Measurements from ENCODE around the gene TADA3. TPM values are rescaled to one million over a fixed set of nuclear protein-coding genes. Genes with fewer than 3 reads are reported as not detected.

TADA3 gene
- total and polyA plus RNA-seq, 2 experiments from 2014 or later = 29.1 to 61.7 TPM

DNA sequence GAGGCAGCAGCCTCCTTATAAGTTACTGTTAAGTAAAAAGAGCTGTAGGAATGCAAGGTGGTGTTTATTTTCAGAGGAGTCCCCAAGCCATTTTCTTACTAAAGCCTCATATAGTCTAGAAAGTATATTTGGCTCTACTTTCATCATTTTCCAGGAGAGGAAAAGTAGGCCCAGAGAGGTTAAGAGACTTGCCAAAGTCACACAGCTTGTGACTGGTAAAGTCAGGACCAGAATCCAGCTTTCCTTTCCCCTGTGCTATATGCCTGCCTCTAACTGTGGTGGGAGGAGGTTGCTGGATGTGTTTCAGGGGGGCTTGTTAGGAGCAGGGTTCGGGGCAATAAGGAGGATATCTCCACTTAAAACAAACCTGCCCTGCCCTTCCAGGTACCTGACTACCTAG is 49.7 kb downstream of the TADA3 start (continued):
- TF ChIP-seq, protein P1, sequence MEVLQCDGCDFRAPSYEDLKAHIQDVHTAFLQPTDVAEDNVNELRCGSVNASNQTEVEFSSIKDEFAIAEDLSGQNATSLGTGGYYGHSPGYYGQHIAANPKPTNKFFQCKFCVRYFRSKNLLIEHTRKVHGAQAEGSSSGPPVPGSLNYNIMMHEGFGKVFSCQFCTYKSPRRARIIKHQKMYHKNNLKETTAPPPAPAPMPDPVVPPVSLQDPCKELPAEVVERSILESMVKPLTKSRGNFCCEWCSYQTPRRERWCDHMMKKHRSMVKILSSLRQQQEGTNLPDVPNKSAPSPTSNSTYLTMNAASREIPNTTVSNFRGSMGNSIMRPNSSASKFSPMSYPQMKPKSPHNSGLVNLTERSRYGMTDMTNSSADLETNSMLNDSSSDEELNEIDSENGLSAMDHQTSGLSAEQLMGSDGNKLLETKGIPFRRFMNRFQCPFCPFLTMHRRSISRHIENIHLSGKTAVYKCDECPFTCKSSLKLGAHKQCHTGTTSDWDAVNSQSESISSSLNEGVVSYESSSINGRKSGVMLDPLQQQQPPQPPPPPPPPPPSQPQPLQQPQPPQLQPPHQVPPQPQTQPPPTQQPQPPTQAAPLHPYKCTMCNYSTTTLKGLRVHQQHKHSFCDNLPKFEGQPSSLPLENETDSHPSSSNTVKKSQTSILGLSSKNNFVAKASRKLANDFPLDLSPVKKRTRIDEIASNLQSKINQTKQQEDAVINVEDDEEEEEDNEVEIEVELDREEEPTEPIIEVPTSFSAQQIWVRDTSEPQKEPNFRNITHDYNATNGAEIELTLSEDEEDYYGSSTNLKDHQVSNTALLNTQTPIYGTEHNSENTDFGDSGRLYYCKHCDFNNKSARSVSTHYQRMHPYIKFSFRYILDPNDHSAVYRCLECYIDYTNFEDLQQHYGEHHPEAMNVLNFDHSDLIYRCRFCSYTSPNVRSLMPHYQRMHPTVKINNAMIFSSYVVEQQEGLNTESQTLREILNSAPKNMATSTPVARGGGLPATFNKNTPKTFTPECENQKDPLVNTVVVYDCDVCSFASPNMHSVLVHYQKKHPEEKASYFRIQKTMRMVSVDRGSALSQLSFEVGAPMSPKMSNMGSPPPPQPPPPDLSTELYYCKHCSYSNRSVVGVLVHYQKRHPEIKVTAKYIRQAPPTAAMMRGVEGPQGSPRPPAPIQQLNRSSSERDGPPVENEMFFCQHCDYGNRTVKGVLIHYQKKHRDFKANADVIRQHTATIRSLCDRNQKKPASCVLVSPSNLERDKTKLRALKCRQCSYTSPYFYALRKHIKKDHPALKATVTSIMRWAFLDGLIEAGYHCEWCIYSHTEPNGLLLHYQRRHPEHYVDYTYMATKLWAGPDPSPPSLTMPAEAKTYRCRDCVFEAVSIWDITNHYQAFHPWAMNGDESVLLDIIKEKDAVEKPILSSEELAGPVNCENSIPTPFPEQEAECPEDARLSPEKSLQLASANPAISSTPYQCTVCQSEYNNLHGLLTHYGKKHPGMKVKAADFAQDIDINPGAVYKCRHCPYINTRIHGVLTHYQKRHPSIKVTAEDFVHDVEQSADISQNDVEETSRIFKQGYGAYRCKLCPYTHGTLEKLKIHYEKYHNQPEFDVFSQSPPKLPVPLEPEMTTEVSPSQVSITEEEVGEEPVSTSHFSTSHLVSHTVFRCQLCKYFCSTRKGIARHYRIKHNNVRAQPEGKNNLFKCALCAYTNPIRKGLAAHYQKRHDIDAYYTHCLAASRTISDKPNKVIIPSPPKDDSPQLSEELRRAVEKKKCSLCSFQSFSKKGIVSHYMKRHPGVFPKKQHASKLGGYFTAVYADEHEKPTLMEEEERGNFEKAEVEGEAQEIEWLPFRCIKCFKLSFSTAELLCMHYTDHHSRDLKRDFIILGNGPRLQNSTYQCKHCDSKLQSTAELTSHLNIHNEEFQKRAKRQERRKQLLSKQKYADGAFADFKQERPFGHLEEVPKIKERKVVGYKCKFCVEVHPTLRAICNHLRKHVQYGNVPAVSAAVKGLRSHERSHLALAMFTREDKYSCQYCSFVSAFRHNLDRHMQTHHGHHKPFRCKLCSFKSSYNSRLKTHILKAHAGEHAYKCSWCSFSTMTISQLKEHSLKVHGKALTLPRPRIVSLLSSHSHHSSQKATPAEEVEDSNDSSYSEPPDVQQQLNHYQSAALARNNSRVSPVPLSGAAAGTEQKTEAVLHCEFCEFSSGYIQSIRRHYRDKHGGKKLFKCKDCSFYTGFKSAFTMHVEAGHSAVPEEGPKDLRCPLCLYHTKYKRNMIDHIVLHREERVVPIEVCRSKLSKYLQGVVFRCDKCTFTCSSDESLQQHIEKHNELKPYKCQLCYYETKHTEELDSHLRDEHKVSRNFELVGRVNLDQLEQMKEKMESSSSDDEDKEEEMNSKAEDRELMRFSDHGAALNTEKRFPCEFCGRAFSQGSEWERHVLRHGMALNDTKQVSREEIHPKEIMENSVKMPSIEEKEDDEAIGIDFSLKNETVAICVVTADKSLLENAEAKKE (CRISPR knock-in tag; IDR thresholded peaks at IDR 0.05) = no peak
- TF ChIP-seq ETS1 (IDR thresholded peaks at IDR 0.05) = no peak
- TF ChIP-seq CTCF (conservative IDR thresholded peaks at IDR 0.05; ENCODE audit: low read depth in 2 of 2) = no peak
- no peak for TF ChIP-seq ZNF114 (CRISPR knock-in tag; IDR thresholded peaks at IDR 0.05)

DNA sequence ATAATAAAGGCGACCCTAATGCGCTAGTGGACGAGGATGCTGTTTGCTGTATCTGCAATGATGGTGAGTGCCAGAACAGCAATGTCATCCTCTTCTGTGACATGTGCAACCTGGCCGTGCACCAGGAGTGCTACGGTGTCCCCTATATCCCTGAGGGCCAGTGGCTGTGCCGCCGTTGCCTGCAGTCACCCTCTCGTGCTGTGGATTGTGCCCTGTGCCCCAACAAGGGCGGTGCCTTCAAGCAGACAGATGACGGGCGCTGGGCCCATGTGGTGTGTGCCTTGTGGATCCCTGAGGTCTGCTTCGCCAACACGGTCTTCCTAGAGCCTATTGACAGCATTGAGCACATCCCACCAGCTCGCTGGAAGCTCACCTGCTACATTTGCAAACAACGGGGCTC is 53.1 kb downstream of the TADA3 start:
- Histone ChIP-seq H3K79me2 (replicated peaks; ENCODE audit: insufficient read depth) (peaks cover 23% of the 10 kb centered on the region), H3K9me2 (ENCODE audit: insufficient read depth) (no peaks in the 10 kb centered on the region), H3K4me1 (ENCODE audit: insufficient read depth) (no peaks in the 10 kb centered on the region), H3K4me3 (no peak overlapping the region), H3K27me3 (ENCODE audit: insufficient read depth) (no peaks in the 10 kb centered on the region), H4K20me1 (replicated peaks; ENCODE audit: insufficient read depth) (peaks cover 20% of the 10 kb centered on the region), H3K4me2 (no peak overlapping the region), H3F3A (replicated peaks; ENCODE audit: low read depth) (no peaks in the 10 kb centered on the region; the same call in 1 of the 2 replicates), H3K27ac (ENCODE audit: low read depth) (no peak overlapping the region), H2AFZ (no peak overlapping the region), H3K36me3 (ENCODE audit: insufficient read depth) (peaks cover 57% of the 10 kb centered on the region)
- H3K4me3 Mint-ChIP-seq = no peak overlapping the region; the same call in 2 of the 3 replicates
- ATAC-seq = no peak
- no peaks in the 10 kb centered on the region for H3K4me1 Mint-ChIP-seq
- H3K36me3 Mint-ChIP-seq (ENCODE audit: low read depth) = peaks cover 85% of the 10 kb centered on the region
- H3K9me3 Mint-ChIP-seq = no peaks in the 10 kb centered on the region
- no peak for DNase-seq (ENCODE audit: low spot score)
- peaks cover 3% of the 10 kb centered on the region for H3K27me3 Mint-ChIP-seq (ENCODE audit: insufficient read depth, low read depth, poor library complexity)
- no peak overlapping the region for H3K27ac Mint-ChIP-seq
- no peak for TF ChIP-seq ZNF114 (CRISPR knock-in tag; IDR thresholded peaks at IDR 0.05)
- TF ChIP-seq, protein P1 (CRISPR knock-in tag; IDR thresholded peaks at IDR 0.05) = no peak
- TF ChIP-seq STAT1 (IDR thresholded peaks at IDR 0.05; ENCODE audit: unreplicated experiment) = no peak
- TF ChIP-seq EZH2 (IDR thresholded peaks at IDR 0.05; ENCODE audit: low read depth, unreplicated experiment) = no peak

All from GM23338 (cell line).